Hindlimb muscle (tissue), 1 donor: ENCODE measurements around the gene GPR42. TPM values are rescaled to one million over a fixed set of nuclear protein-coding genes. Genes with fewer than 3 reads are reported as not detected.

Source experiments
- DNase-seq: peaks from one replicate; pipeline ENCODE4 v3.0.0-alpha.2; 2013
- polyA plus RNA-seq: library from polyadenylated mRNA; unstranded; fragments of 120-200 nt; gene quantifications from one replicate; pipeline ENCODE4 v1.2.1, GENCODE V29; 2013; ENCODE audit not compliant: insufficient read length

GPR42 gene
- polyA plus RNA-seq = not detected

- no peak for DNase-seq
Measured at GRCh38 chr19:35370722-35371121, at the start of gene GPR42. TSS of gene GPR42 (plus strand) at chr19:35371068. CDS start at chr19:35371360, 292 bp downstream.

- no peak for DNase-seq
Measured at GRCh38 chr19:35321291-35321690, 49.6 kb upstream of the GPR42 start.

- no peak for DNase-seq
Measured at GRCh38 chr19:35322014-35322413, 48.9 kb upstream of the GPR42 start.

- DNase-seq = no peak
Measured at GRCh38 chr19:35327642-35328041, 43.2 kb upstream of the GPR42 start.

- DNase-seq = no peak
Measured at GRCh38 chr19:35328851-35329285, 42.0 kb upstream of the GPR42 start, which contains the start of gene CD22. TSS of gene CD22 (plus strand) at chr19:35329187. CDS start at chr19:35332041, 2,854 bp downstream.

- DNase-seq = no peak
Measured at GRCh38 chr19:35329323-35329722, 41.5 kb upstream of the GPR42 start.

- DNase-seq = no peak
Measured at GRCh38 chr19:35330475-35330874, 40.4 kb upstream of the GPR42 start.

GRCh38 chr19:35331551-35332214 is 39.2 kb upstream of the GPR42 start:
- no peak for DNase-seq

GRCh38 chr19:35332817-35333216 is 38.1 kb upstream of the GPR42 start:
- no peak for DNase-seq

- no peak for DNase-seq
Measured at GRCh38 chr19:35334144-35334753, 36.6 kb upstream of the GPR42 start.

- DNase-seq = no peak
Measured at GRCh38 chr19:35336166-35336955, 34.5 kb upstream of the GPR42 start.

- DNase-seq = no peak
Measured at GRCh38 chr19:35337097-35337983, 33.5 kb upstream of the GPR42 start.

- no peak for DNase-seq
Measured at GRCh38 chr19:35337984-35338296, 32.9 kb upstream of the GPR42 start.

- no peak for DNase-seq
Measured at GRCh38 chr19:35340431-35340830, 30.4 kb upstream of the GPR42 start.

GRCh38 chr19:35341006-35341405 is 29.9 kb upstream of the GPR42 start:
- no peak for DNase-seq

- no peak for DNase-seq
Measured at GRCh38 chr19:35341565-35342225, 29.2 kb upstream of the GPR42 start.

- no peak for DNase-seq
Measured at GRCh38 chr19:35342430-35342829, 28.4 kb upstream of the GPR42 start.

GRCh38 chr19:35344511-35345031 is 26.3 kb upstream of the GPR42 start:
- no peak for DNase-seq

GRCh38 chr19:35345671-35346111 is 25.2 kb upstream of the GPR42 start:
- no peak for DNase-seq

- no peak for DNase-seq
Measured at GRCh38 chr19:35346193-35347052, 24.4 kb upstream of the GPR42 start.
